Endothelial cell (in vitro differentiated cells): ENCODE results near the gene HSPA13. TPM values are rescaled to one million over a fixed set of nuclear protein-coding genes. Genes with fewer than 3 reads are reported as not detected.

ENCODE experiments used
- total RNA-seq: library from RNA; stranded (reverse); fragmentation: NEBNext Ultra II Directional; extraction: Animal tissue kit (Norgen Biotek cat#: 25700); gene quantifications from one replicate; pipeline ENCODE4 v1.2.1, GENCODE V29; 2021; ENCODE audit not compliant: unreplicated experiment

The HSPA13 gene
- total RNA-seq, 1 donor from 2014 or later = 37.0 TPM

Other genes with a start within 250 kb of the HSPA13 start
- gene LIPI, start 172.2 kb downstream of the HSPA13 start, total RNA-seq = not detected
- 4.8 TPM for gene RBM11, start 167.0 kb downstream of the HSPA13 start, total RNA-seq
- gene SAMSN1, start 163.2 kb upstream of the HSPA13 start, total RNA-seq = 2.0 TPM